ENCODE results near the gene C12orf76. TPM values are rescaled to one million over a fixed set of nuclear protein-coding genes. Genes with fewer than 3 reads are reported as not detected.
"Not testable (repeated sequence)": the region's sequence is repeated elsewhere in the genome, so short reads cannot be mapped to it uniquely, and the experiment has no call there.

The C12orf76 gene
- total and polyA plus RNA-seq, 4 donors = 15.4 to 30.5 (median 23.9) TPM

GRCh38 chr12:110012137-110012536 lies 36.2 kb downstream of the C12orf76 start:
- Histone ChIP-seq H3K9me3 (ENCODE audit: control insufficient read depth in 4 of 4, insufficient read depth in 3 of 4, low read length in 3 of 4) (no peaks in the 10 kb centered on the region), H3K27me3 (ENCODE audit: control insufficient read depth in 3 of 3, insufficient read depth in 3 of 3, low read length in 2 of 3) (no peaks in the 10 kb centered on the region), H3K36me3 (ENCODE audit: control insufficient read depth in 4 of 4, insufficient read depth in 4 of 4, low read length in 4 of 4) (peaks cover 0 to 32% (median 16%) of the 10 kb centered on the region in 4 donors), H3K9ac (ENCODE audit: insufficient read depth in 1 of 2, low read length in 2 of 2) (no peak overlapping the region), H3K27ac (ENCODE audit: low read depth in 1 of 2, low read length in 1 of 2) (peak overlapping the region in 1 of 2 donors; percentile 14), H3K4me3 (no peak overlapping the region), H3K4me1 (ENCODE audit: control insufficient read depth in 5 of 5, insufficient read depth in 5 of 5, low read length in 5 of 5) (peaks cover 0 to 1% (median 0%) of the 10 kb centered on the region in 5 donors)
- WGBS, 2 donors = 70 to 75% methylated on average over 6 of the region's 6 CpGs
- no peak for TF ChIP-seq CTCF (IDR thresholded peaks at IDR 0.05; ENCODE audit: control extremely low read depth, extremely low read depth)
- ATAC-seq (ENCODE audit: insufficient read depth, low FRiP score) = peak; percentile 27
- no peak for DNase-seq

GRCh38 chr12:110010853-110011723 lies 37.2 kb downstream of the C12orf76 start:
- WGBS, 2 donors = 83 to 84% methylated on average over 13 of the region's 13 CpGs
- no peak overlapping the region for H3K4me3 ChIP-seq
- H3K9me3 ChIP-seq (ENCODE audit: control insufficient read depth in 4 of 4, insufficient read depth in 3 of 4, low read length in 3 of 4) = no peaks in the 10 kb centered on the region
- DNase-seq = no peak
- TF ChIP-seq CTCF (IDR thresholded peaks at IDR 0.05; ENCODE audit: control extremely low read depth, extremely low read depth) = no peak
- peaks cover 0 to 28% (median 14%) of the 10 kb centered on the region in 4 donors for H3K36me3 ChIP-seq (ENCODE audit: control insufficient read depth in 4 of 4, insufficient read depth in 4 of 4, low read length in 4 of 4)
- H3K4me1 ChIP-seq (ENCODE audit: control insufficient read depth in 5 of 5, insufficient read depth in 5 of 5, low read length in 5 of 5) = peaks cover 0 to 1% (median 0%) of the 10 kb centered on the region in 5 donors
- no peak overlapping the region for H3K9ac ChIP-seq (ENCODE audit: insufficient read depth in 1 of 2, low read length in 2 of 2)
- H3K27me3 ChIP-seq (ENCODE audit: control insufficient read depth in 3 of 3, insufficient read depth in 3 of 3, low read length in 2 of 3) = no peaks in the 10 kb centered on the region
- no peak for ATAC-seq (ENCODE audit: insufficient read depth, low FRiP score)
- no peak overlapping the region for H3K27ac ChIP-seq (ENCODE audit: low read depth in 1 of 2, low read length in 1 of 2)

- H3K36me3 ChIP-seq (ENCODE audit: control insufficient read depth in 4 of 4, insufficient read depth in 4 of 4, low read length in 4 of 4) = peaks cover 0 to 13% (median 8%) of the 10 kb centered on the region in 4 donors
- DNase-seq; H3K9ac ChIP-seq (ENCODE audit: insufficient read depth in 1 of 2, low read length in 2 of 2); H3K9me3 ChIP-seq (ENCODE audit: control insufficient read depth in 4 of 4, insufficient read depth in 3 of 4, low read length in 3 of 4); H3K27me3 ChIP-seq (ENCODE audit: control insufficient read depth in 3 of 3, insufficient read depth in 3 of 3, low read length in 2 of 3); H3K4me1 ChIP-seq (ENCODE audit: control insufficient read depth in 5 of 5, insufficient read depth in 5 of 5, low read length in 5 of 5); H3K4me3 ChIP-seq; H3K27ac ChIP-seq (ENCODE audit: low read depth in 1 of 2, low read length in 1 of 2); ATAC-seq (ENCODE audit: insufficient read depth, low FRiP score): not testable (repeated sequence)
- 92 to 95% methylated on average over 15 of the region's 15 CpGs for WGBS, 2 donors
These were observed 39.5 kb downstream of the C12orf76 start for GRCh38 chr12:110008681-110009398.

- H3K4me1 ChIP-seq (ENCODE audit: control insufficient read depth in 5 of 5, insufficient read depth in 5 of 5, low read length in 5 of 5) = peaks cover 0 to 7% (median 2%) of the 10 kb centered on the region in 5 donors
- no peak overlapping the region for H3K27ac ChIP-seq (ENCODE audit: low read depth in 1 of 2, low read length in 1 of 2)
- peaks cover 0 to 5% (median 2%) of the 10 kb centered on the region in 4 donors for H3K36me3 ChIP-seq (ENCODE audit: control insufficient read depth in 4 of 4, insufficient read depth in 4 of 4, low read length in 4 of 4)
- no peak overlapping the region for H3K9ac ChIP-seq (ENCODE audit: insufficient read depth in 1 of 2, low read length in 2 of 2)
- DNase-seq (no peak), ATAC-seq (ENCODE audit: insufficient read depth, low FRiP score) (no peak)
- no peak overlapping the region for H3K4me3 ChIP-seq
- no peaks in the 10 kb centered on the region for H3K27me3 ChIP-seq (ENCODE audit: control insufficient read depth in 3 of 3, insufficient read depth in 3 of 3, low read length in 2 of 3)
- no peaks in the 10 kb centered on the region for H3K9me3 ChIP-seq (ENCODE audit: control insufficient read depth in 4 of 4, insufficient read depth in 3 of 4, low read length in 3 of 4)
- TF ChIP-seq CTCF (IDR thresholded peaks at IDR 0.05; ENCODE audit: control extremely low read depth, extremely low read depth) = no peak
These were observed 40.4 kb downstream of the C12orf76 start for GRCh38 chr12:110007881-110008280.

Measured in lung (tissue), 12 donors.